ENCODE measurements around the gene SLC1A6.
"Not testable (repeated sequence)": the region's sequence is repeated elsewhere in the genome, so short reads cannot be mapped to it uniquely, and the experiment has no call there.

SLC1A6 gene

DNA sequence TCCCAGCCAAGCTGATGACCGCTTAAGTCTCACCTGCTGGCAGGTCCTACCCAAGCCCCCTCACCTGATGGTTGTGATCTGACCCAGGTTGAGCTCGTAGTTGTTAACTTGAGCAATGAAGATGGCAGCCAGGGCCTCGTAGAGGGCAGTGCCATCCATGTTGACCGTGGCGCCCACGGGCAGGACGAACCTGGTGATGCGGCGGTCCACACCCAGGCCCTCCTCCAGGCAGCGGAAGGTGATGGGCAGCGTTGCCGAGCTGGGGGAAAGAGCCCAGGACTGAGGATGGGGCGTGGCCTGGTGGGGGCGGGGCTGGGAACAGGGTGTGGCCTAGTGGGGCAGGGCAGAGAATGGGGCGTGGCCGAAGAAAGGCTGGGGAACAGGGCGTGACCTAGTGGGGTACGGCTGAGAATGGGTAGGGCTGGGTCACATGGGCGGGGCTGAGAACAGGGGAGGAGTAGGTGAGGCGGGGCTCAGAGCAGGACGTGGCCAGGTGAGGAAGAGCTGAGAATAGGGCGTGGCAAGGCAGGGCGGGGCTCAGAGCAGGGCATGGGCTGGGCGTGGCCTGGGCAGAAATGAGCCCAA lies 25.5 kb downstream of the SLC1A6 start:
- DNase-seq, result no peak

DNA sequence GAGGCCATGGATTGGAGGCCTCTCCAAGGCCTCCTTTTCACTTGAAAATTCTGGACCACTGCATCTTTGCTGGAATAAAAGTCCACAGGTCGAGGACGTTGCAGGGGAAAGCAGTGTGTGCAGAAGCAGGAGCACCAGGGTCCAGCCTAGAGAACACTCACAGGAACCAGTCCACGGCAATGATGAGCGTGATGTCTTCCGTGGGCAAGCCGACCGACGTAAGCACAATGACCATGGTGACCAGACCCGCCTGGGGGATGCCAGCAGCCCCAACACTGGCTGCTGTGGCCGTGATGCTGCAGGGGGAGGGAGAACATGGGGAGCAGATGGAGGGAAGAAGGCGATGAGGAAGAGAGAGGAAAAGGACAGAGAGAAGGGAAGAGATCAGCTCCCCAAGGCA lies 26.9 kb downstream of the SLC1A6 start:
- no peak for DNase-seq

DNA sequence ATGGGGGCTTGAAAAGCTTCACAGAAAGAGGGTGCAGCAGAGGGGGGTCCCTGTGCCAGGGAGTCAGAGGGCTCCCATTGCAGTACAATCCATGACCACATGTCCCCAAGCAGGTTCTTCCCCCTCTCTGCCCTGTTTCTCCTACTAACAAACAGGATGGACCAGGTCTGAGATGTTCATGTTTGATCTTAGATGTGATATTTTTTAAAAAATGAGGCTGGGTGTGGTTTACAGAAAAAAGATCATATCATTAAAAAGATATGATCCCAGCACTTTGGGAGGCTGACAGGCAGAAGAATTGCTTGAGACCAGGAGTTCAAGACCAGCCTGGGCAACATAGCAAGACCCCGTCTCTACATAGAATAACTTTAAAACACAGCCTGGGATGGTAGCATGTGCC lies 29.2 kb downstream of the SLC1A6 start:
- DNase-seq, result no peak

DNA sequence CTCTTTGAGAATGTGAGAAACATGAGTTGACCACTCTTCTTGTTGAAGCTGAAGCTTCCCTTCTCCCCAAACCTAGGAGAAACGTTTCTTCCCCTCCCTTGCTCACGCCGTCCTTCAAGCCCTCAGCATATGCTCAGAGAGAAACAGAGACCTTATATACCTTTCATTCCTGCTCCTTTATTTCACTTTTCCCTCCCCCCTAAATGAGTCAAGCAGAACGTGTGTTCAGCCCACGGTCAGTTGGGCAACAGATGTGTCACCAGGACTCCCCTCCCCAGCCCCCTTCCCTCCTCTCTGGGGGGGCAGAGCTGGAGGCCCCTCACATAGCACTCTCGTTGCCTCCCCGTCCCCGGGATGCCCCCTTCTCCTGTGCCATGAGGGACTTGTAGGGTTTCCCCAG lies 29.8 kb downstream of the SLC1A6 start:
- no peak for DNase-seq

DNA sequence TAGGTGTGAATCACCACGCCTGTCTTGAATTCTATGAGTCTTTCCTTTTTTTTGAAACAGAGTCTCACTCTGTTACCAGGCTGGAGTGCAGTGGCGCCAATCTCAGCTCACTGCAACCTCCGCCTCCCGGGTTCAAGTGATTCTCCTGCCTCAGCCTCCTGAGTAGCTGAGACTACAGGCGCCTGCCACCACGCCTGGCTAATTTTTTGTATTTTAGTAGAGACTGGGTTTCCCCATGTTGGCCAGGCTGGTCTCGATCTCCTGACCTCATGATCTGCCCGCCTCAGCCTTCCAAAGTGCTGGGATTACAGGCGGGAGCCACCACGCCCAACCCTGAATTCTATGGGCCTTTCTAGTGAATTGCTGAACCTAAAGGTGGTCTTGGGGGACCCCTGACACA lies 30.3 kb downstream of the SLC1A6 start:
- DNase-seq, result not testable (repeated sequence)

GRCh38 chr19:14944456-14944855 lies 35.2 kb downstream of the SLC1A6 start:
- DNase-seq, result no peak

DNA sequence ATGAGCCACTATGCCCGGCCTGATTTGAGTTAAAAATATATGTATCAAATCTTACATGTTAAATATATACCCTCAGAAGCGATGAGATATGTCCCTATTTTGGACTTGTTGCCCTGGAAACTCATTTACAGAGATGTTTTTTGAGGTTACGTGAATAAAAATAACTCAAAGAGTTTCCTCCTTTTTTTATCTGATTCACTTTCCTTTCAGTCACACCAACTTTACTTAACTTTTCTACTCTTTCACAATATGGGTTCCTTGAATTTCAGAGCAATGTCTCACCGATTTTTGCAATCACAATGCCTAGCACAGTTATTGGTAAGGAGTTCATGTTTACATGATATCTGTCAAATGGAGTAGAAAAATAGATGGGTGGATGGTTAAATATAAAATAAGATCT lies 36.1 kb downstream of the SLC1A6 start:
- no peak for DNase-seq

- no peak for DNase-seq
Measured at GRCh38 chr19:14941189-14941588, 38.5 kb downstream of the SLC1A6 start, which contains the start of gene OR7C2. TSS of gene OR7C2 (plus strand) at chr19:14941489. CDS start at chr19:14941489, 0 bp downstream.

DNA sequence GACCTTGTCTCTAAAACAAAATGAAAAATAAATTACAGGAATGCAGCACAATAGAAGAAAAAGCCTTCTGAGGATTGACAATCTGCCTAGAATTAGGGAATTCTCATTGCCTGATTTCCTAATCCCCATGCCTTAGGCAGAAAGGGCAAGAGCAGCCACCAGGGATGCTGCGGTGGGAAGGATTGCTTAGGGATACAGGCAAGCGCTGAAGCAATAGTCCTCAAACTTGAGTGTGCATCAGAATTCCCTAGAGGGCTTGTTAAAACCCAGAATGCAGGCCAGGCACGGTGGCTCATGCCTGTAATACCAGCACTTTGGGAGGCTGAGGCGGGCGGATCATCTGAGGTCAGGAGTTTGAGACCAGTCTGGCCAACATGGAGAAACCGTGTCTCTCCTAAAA lies 39.4 kb downstream of the SLC1A6 start:
- no peak for DNase-seq

DNA sequence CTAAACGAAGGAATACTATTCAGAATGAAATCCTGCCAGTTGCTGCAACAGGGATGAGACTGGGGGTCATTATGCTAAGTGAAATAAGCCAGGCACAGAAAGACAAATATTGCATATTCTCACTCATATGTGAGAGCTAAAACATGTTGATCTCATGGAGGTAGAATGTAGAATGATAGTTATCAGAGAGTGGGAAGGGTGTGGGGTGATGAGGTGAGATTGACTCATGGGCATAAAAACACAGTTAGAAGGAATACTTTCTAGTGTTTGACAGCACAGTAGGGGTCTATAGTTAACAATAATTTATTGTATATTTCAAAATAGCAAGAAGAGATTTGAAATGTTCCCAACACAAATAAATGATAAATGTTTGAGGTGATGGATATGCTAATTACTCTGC lies 46.2 kb downstream of the SLC1A6 start:
- no peak for DNase-seq

GRCh38 chr19:14916848-14917247 lies 62.8 kb downstream of the SLC1A6 start:
- DNase-seq, result no peak

- DNase-seq, result no peak
Measured at GRCh38 chr19:14915116-14915515, 64.5 kb downstream of the SLC1A6 start.

- DNase-seq, result no peak
Measured at GRCh38 chr19:14906711-14907110, 73.0 kb downstream of the SLC1A6 start.

DNA sequence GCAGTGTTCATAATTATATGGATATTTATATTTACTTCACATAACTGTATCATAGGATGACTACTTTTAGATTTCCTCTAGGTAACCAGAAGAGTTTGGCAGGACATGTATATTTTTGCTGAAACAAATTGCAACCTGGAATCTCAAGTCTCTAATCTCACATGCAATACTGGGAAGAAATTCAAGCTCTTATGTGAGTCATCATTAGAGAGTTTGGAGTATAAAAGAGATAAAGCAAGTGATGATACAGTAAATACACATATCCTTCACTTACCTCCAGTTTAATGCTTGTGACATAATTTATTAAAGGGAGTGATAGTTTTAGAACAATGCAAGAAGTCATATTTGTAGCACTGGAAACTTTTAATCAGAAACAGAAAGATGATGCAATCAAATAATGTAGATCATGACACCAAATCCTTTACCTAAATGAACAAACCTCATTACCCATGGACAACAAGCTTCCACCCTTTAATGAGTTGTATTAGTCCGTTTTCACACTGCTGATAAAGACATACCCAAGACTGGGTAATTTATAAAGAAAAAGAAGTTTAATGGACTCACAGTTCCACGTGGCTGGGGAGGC lies 77.9 kb downstream of the SLC1A6 start:
- no peak for DNase-seq

Measured in stimulated activated CD4-positive, alpha-beta T cell treated with anti-CD3 and anti-CD28 coated beads, Interleukin-1b, Interleukin-23, amount 100 ng/mL, for 48 hours (primary cell).